WTC11 (cell line): ENCODE results near the gene RBM19. TPM values are rescaled to one million over a fixed set of nuclear protein-coding genes. Genes with fewer than 3 reads are reported as not detected.
A peak's percentile ranks its signal among the peaks of the same experiment; 100 is the strongest.

Experiments
- ATAC-seq: fragments of 200-7000 bp; cut with Tn5 transposase; 2 replicates; pipeline ENCODE4 v1.10.0; 2021; ENCODE audit warnings: mild to moderate bottlenecking, moderate library complexity
- CTCF ChIA-PET: fragments of 300-600 bp; sonication (Branson Sonifier 250); formaldehyde crosslinking; loops from one replicate; lab custom pipeline; 2021; ENCODE audit warnings: antibody characterized with exemption; lab: Charles Lee
- POLR2A ChIA-PET: fragments of 350-600 bp; sonication (Branson Sonifier 250); formaldehyde crosslinking; loops from one replicate; lab custom pipeline; 2021; ENCODE audit warnings: antibody characterized with exemption; lab: Charles Lee
- DNase-seq: peaks from one replicate; pipeline ENCODE4 v3.0.0; 2021; ENCODE audit warnings: low spot score
- H3K27ac Mint-ChIP-seq: 2 replicates; pipeline ENCODE4 v1.8.0; 2021; ENCODE audit warnings: mixed read lengths
- H3K27me3 Mint-ChIP-seq: 2 replicates; pipeline ENCODE4 v1.8.0; 2021; ENCODE audit warnings: low read depth, mild to moderate bottlenecking, moderate library complexity, mixed read lengths
- H3K36me3 Mint-ChIP-seq: 2 replicates; pipeline ENCODE4 v1.8.0; 2021; ENCODE audit warnings: mixed read lengths
- H3K4me1 Mint-ChIP-seq: 2 replicates; pipeline ENCODE4 v1.8.0; 2022; ENCODE audit warnings: mixed read lengths
- H3K4me3 Mint-ChIP-seq: 2 replicates; pipeline ENCODE4 v1.8.0; 2021; ENCODE audit warnings: mild to moderate bottlenecking, moderate library complexity, mixed read lengths
- H3K9me3 Mint-ChIP-seq: 2 replicates; pipeline ENCODE4 v1.8.0; 2021; ENCODE audit warnings: mixed read lengths
- AFF4 ChIP-seq: sonication (generic); formaldehyde crosslinking; IDR thresholded peaks from 2 replicates; pipeline ENCODE4 v1.8.1; 2023; ENCODE audit warnings: mild to moderate bottlenecking, missing genetic modification reagents, borderline replicate concordance
- ATF2 ChIP-seq: sonication (generic); formaldehyde crosslinking; IDR thresholded peaks from 2 replicates; pipeline ENCODE4 v1.8.1; 2022; ENCODE audit warnings: low read depth, missing genetic modification reagents, borderline replicate concordance
- CREM ChIP-seq: sonication (generic); formaldehyde crosslinking; IDR thresholded peaks from 2 replicates; pipeline ENCODE4 v1.8.1; 2022; ENCODE audit warnings: mild to moderate bottlenecking, missing genetic modification reagents, moderate library complexity
- CTCF ChIP-seq: fragments of 200-600 bp; IDR thresholded peaks from 2 replicates; pipeline ENCODE4 v1.8.0; 2022; ENCODE audit warnings: antibody characterized with exemption
- ELF4 ChIP-seq: sonication (generic); formaldehyde crosslinking; IDR thresholded peaks from 2 replicates; pipeline ENCODE4 v1.8.1; 2022; ENCODE audit warnings: low read depth, mild to moderate bottlenecking, moderate library complexity, missing genetic modification reagents
- GRHL2 ChIP-seq: fragments of 250-450 bp; sonication (Bioruptor Pico); IDR thresholded peaks from 2 replicates; pipeline ENCODE4 v1.8.0; 2022; ENCODE audit warnings: mild to moderate bottlenecking, moderate library complexity; ENCODE audit not compliant: insufficient replicate concordance, severe bottlenecking
- GTF2I ChIP-seq: fragments of 250-450 bp; sonication (Bioruptor Pico); conservative IDR thresholded peaks from 2 replicates; pipeline ENCODE4 v1.4.0; 2021; ENCODE audit warnings: mild to moderate bottlenecking
- HMGA2 ChIP-seq: fragments of 250-450 bp; sonication (Bioruptor Pico); IDR thresholded peaks from 2 replicates; pipeline ENCODE4 v1.4.0; 2021; ENCODE audit warnings: mild to moderate bottlenecking, moderate library complexity
- NFYB ChIP-seq: sonication (generic); formaldehyde crosslinking; conservative IDR thresholded peaks from 2 replicates; pipeline ENCODE4 v1.8.0; 2022; ENCODE audit warnings: low read depth, missing genetic modification reagents
- SP1 ChIP-seq: sonication (generic); formaldehyde crosslinking; conservative IDR thresholded peaks from 2 replicates; pipeline ENCODE4 v1.8.1; 2022; ENCODE audit warnings: missing genetic modification reagents
- USF2 ChIP-seq: sonication (generic); formaldehyde crosslinking; IDR thresholded peaks from 2 replicates; pipeline ENCODE4 v1.8.1; 2023; ENCODE audit warnings: mild to moderate bottlenecking, missing genetic modification reagents, moderate library complexity
- ZBTB21 ChIP-seq: sonication (generic); formaldehyde crosslinking; IDR thresholded peaks from 2 replicates; pipeline ENCODE4 v1.8.1; 2023; ENCODE audit warnings: mild to moderate bottlenecking, missing genetic modification reagents, borderline replicate concordance
- ZNF121 ChIP-seq: sonication (generic); formaldehyde crosslinking; IDR thresholded peaks from 2 replicates; pipeline ENCODE4 v1.8.0; 2023; ENCODE audit warnings: missing genetic modification reagents
- ZNF232 ChIP-seq: sonication (generic); formaldehyde crosslinking; IDR thresholded peaks from 2 replicates; pipeline ENCODE4 v1.8.0; 2022; ENCODE audit warnings: mild to moderate bottlenecking, missing genetic modification reagents
- total RNA-seq: library from RNA; stranded (reverse); gene quantifications from 3 replicates; pipeline ENCODE4 v1.2.3, GENCODE V29; 2021
- TF ChIP-seq, protein P1 (sequence below): sonication (generic); formaldehyde crosslinking; IDR thresholded peaks from 2 replicates; pipeline ENCODE4 v1.8.1; 2022; ENCODE audit warnings: missing genetic modification reagents, borderline replicate concordance
- TF ChIP-seq, protein P2 (sequence below): sonication (generic); formaldehyde crosslinking; IDR thresholded peaks from 2 replicates; pipeline ENCODE4 v1.8.1; 2023; ENCODE audit warnings: mild to moderate bottlenecking, missing genetic modification reagents
- TF ChIP-seq, protein P3 (sequence below): fragments of 250-450 bp; sonication (Bioruptor Pico); IDR thresholded peaks from 2 replicates; pipeline ENCODE4 v1.9.0; 2021; ENCODE audit warnings: mild to moderate bottlenecking
- TF ChIP-seq, protein P4 (sequence below): sonication (generic); formaldehyde crosslinking; IDR thresholded peaks from 2 replicates; pipeline ENCODE4 v1.8.1; 2022; ENCODE audit warnings: low read depth, mild to moderate bottlenecking, moderate library complexity, missing genetic modification reagents, borderline replicate concordance

RBM19 gene
- total RNA-seq, 1 experiment from 2014 or later, result 60.1 TPM

GRCh38 chr12:113818833-113819232, 147.3 kb downstream of the RBM19 start:
- H3K27me3 Mint-ChIP-seq, result no peaks in the 10 kb centered on the region
- TF ChIP-seq CTCF (peak; percentile 60), ZBTB21 (peak; percentile 42; the same call in 1 of the 2 replicates), USF2 (CRISPR knock-in tag) (peak; percentile 52; the same call in 1 of the 2 replicates)
- TF ChIP-seq, protein P1, sequence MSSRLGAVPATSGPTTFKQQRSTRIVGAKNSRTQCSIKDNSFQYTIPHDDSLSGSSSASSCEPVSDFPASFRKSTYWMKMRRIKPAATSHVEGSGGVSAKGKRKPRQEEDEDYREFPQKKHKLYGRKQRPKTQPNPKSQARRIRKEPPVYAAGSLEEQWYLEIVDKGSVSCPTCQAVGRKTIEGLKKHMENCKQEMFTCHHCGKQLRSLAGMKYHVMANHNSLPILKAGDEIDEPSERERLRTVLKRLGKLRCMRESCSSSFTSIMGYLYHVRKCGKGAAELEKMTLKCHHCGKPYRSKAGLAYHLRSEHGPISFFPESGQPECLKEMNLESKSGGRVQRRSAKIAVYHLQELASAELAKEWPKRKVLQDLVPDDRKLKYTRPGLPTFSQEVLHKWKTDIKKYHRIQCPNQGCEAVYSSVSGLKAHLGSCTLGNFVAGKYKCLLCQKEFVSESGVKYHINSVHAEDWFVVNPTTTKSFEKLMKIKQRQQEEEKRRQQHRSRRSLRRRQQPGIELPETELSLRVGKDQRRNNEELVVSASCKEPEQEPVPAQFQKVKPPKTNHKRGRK (CRISPR knock-in tag), result no peak
- TF ChIP-seq, all 79 proteins: peak for 3
- DNase-seq (peak; percentile 82), ATAC-seq (peak; percentile 75)
- ChIA-PET POLR2A (interaction anchor here (1.3 kb wide), 1 partner anchor 43 kb away, joined by 5 read pairs; no protein-coding TSS in a partner anchor), CTCF (interaction anchor here (0.6 to 3.9 kb wide), 40 partner anchors 9 to 426 kb away, joined by 3 to 19 read pairs (median 4); partner anchors contain the start of gene RBM19)
- no peaks in the 10 kb centered on the region for H3K9me3 Mint-ChIP-seq
- H3K4me3 Mint-ChIP-seq, result no peak overlapping the region
- H3K4me1 Mint-ChIP-seq, result peaks cover 12% of the 10 kb centered on the region
- no peaks in the 10 kb centered on the region; the same call in 1 of the 2 replicates for H3K36me3 Mint-ChIP-seq
- no peak overlapping the region for H3K27ac Mint-ChIP-seq

- DNase-seq (no peak), ATAC-seq (no peak)
- peaks cover 12% of the 10 kb centered on the region for H3K4me1 Mint-ChIP-seq
- ChIA-PET POLR2A (no interaction called here), CTCF (interaction anchor here (1.0 to 3.9 kb wide), 28 partner anchors 10 to 426 kb away, joined by 3 to 19 read pairs (median 4); no protein-coding TSS in a partner anchor)
- TF ChIP-seq AFF4 (CRISPR knock-in tag), result no peak
- TF ChIP-seq GTF2I (CRISPR knock-in tag), result no peak
- TF ChIP-seq CREM, result no peak
- TF ChIP-seq, protein P2, sequence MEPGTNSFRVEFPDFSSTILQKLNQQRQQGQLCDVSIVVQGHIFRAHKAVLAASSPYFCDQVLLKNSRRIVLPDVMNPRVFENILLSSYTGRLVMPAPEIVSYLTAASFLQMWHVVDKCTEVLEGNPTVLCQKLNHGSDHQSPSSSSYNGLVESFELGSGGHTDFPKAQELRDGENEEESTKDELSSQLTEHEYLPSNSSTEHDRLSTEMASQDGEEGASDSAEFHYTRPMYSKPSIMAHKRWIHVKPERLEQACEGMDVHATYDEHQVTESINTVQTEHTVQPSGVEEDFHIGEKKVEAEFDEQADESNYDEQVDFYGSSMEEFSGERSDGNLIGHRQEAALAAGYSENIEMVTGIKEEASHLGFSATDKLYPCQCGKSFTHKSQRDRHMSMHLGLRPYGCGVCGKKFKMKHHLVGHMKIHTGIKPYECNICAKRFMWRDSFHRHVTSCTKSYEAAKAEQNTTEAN (CRISPR knock-in tag), result no peak
- TF ChIP-seq ATF2 (CRISPR knock-in tag), result no peak
- TF ChIP-seq, protein P3, sequence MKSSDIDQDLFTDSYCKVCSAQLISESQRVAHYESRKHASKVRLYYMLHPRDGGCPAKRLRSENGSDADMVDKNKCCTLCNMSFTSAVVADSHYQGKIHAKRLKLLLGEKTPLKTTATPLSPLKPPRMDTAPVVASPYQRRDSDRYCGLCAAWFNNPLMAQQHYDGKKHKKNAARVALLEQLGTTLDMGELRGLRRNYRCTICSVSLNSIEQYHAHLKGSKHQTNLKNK (CRISPR knock-in tag), result no peak
- no peak for TF ChIP-seq NFYB (CRISPR knock-in tag)
- no peak for TF ChIP-seq ZNF121 (CRISPR knock-in tag)
- TF ChIP-seq GRHL2 (CRISPR knock-in tag), result no peak
- no peak for TF ChIP-seq HMGA2 (CRISPR knock-in tag)
- no peak for TF ChIP-seq SP1 (CRISPR knock-in tag)
- no peak for TF ChIP-seq ZNF232 (CRISPR knock-in tag)
- TF ChIP-seq, protein P4, sequence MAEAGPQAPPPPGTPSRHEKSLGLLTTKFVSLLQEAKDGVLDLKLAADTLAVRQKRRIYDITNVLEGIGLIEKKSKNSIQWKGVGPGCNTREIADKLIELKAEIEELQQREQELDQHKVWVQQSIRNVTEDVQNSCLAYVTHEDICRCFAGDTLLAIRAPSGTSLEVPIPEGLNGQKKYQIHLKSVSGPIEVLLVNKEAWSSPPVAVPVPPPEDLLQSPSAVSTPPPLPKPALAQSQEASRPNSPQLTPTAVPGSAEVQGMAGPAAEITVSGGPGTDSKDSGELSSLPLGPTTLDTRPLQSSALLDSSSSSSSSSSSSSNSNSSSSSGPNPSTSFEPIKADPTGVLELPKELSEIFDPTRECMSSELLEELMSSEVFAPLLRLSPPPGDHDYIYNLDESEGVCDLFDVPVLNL, result no peak
- no peak for TF ChIP-seq ELF4
- no peaks in the 10 kb centered on the region for H3K27me3 Mint-ChIP-seq
- no peak overlapping the region for H3K27ac Mint-ChIP-seq
- no peak overlapping the region for H3K4me3 Mint-ChIP-seq
- H3K9me3 Mint-ChIP-seq, result no peaks in the 10 kb centered on the region
- no peaks in the 10 kb centered on the region; the same call in 1 of the 2 replicates for H3K36me3 Mint-ChIP-seq
These were observed 147.8 kb downstream of the RBM19 start for GRCh38 chr12:113818283-113818682.
